Memory B cell (primary cell): ENCODE results near the gene ARPC1B.
"Not testable (repeated sequence)": the region's sequence is repeated elsewhere in the genome, so short reads cannot be mapped to it uniquely, and the experiment has no call there.

ENCODE experiments used
- ATAC-seq: fragments of 150-1000 bp; cut with Tn5 transposase; 2 replicates; pipeline ENCODE4 v1.10.0; 2021; ENCODE audit warnings: low read depth, mild to moderate bottlenecking, moderate library complexity
- DNase-seq, 2 donors: peaks; one replicate each; pipeline ENCODE4 v3.0.0; 2022; ENCODE audit warnings: low spot score in 2 of 2
- H3K27ac Mint-ChIP-seq: one replicate; pipeline ENCODE4 v1.8.0; 2022; ENCODE audit warnings: mild to moderate bottlenecking, moderate library complexity, mixed read lengths
- H3K27me3 Mint-ChIP-seq: one replicate; pipeline ENCODE4 v1.8.0; 2022; ENCODE audit warnings: mixed read lengths
- H3K36me3 Mint-ChIP-seq: one replicate; pipeline ENCODE4 v1.8.0; 2022; ENCODE audit warnings: mild to moderate bottlenecking, mixed read lengths
- H3K4me1 Mint-ChIP-seq: one replicate; pipeline ENCODE4 v1.8.0; 2022; ENCODE audit warnings: mixed read lengths
- H3K4me3 Mint-ChIP-seq: one replicate; pipeline ENCODE4 v1.8.0; 2022; ENCODE audit warnings: mild to moderate bottlenecking, moderate library complexity, mixed read lengths
- H3K9me3 Mint-ChIP-seq: one replicate; pipeline ENCODE4 v1.8.0; 2022; ENCODE audit warnings: mixed read lengths

The ARPC1B gene

DNA sequence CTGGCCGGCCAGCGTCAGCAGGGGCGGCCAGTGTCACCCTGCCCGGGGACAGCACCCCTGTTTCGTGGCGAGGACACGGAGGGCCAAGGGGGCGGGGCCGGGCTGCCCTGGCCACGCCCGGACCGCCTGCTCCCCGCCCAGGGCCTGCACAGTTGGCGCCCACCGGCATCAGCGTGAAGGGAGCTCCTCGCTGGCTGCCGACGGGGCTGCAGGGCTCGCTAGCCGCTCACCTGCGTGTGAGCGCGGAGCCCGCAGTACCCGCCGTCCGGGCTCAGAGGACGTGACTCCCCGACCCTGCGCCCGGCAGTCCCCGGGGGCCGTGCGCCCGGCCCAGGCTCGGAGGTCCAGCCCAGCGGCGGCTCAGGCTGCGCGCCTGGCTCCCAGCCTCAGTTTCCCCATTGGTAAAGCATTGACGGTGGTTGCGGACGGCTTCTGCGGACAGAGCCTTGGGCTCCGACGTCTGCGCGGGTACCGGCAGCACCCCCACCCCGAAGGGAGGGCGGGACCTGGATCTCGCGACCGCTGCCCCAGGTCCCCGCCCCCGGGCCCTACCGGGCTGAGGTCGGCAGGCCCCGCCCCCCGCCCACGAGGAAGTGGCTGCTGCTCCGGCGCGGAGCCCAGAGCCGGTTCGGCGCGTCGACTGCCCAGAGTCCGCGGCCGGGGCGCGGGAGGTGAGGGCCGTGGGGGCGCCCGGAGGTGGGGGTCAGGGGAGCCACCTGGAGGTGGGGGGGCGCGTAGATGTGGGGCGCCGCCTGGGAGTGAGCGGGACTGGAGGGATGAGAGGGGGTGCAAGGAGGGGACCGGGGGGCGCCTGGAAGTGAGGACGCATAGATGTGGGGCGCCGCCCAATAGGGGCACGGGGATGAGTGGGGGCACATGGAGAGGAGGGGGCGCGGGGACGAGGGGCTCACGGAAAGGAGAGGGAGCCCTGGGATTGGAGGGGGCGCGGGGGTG, at the start of gene ARPC1B:
Gene ARPC1B, plus strand, starts transcription at position 620 of the 954 bp plus-strand sequence. CDS start 10,985 bp downstream, outside the sequence.
- H3K27me3 Mint-ChIP-seq = no peaks in the 10 kb centered on the region
- peaks cover 1% of the 10 kb centered on the region for H3K9me3 Mint-ChIP-seq
- DNase-seq (peak; percentile 69 to 74), ATAC-seq (peak; percentile 73)
- H3K4me1 Mint-ChIP-seq = peaks cover 11% of the 10 kb centered on the region
- H3K27ac Mint-ChIP-seq = peak within 1 kb of the TSS; percentile 72
- peak within 1 kb of the TSS; percentile 86 for H3K4me3 Mint-ChIP-seq
- peaks cover 12% of the 10 kb centered on the region for H3K36me3 Mint-ChIP-seq

DNA sequence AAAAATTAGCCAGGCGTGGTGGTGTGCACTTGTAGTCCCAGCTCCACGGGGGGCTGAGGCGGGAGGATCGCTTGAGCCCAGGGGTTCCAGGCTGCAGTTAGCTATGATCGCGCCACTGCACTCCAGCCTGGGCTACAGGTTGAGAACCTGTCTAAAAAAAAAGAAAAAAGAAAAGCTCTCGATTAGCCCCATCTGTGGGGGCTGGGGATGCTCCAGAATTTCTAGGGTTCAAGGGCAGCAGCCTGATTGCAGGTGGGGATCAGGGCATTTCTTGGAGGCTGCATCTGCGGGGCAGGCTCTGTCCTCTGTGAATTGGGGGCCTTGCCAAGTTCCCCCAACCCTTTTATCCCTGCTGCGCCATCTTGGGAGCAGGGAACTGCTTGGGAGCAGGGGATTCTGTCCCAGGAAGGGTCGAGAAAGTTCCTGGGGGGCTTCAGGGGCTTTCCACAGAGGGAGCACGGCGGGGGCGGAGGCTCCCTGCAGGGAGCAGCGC, 49.5 kb upstream of the ARPC1B start:
- no peak for ATAC-seq
- no peaks in the 10 kb centered on the region for H3K9me3 Mint-ChIP-seq
- no peak for DNase-seq
- peak overlapping the region; percentile 87 for H3K4me3 Mint-ChIP-seq
- no peaks in the 10 kb centered on the region for H3K36me3 Mint-ChIP-seq
- peak overlapping the region; percentile 92 for H3K27ac Mint-ChIP-seq
- H3K27me3 Mint-ChIP-seq = no peaks in the 10 kb centered on the region
- H3K4me1 Mint-ChIP-seq = peaks cover 19% of the 10 kb centered on the region

DNA sequence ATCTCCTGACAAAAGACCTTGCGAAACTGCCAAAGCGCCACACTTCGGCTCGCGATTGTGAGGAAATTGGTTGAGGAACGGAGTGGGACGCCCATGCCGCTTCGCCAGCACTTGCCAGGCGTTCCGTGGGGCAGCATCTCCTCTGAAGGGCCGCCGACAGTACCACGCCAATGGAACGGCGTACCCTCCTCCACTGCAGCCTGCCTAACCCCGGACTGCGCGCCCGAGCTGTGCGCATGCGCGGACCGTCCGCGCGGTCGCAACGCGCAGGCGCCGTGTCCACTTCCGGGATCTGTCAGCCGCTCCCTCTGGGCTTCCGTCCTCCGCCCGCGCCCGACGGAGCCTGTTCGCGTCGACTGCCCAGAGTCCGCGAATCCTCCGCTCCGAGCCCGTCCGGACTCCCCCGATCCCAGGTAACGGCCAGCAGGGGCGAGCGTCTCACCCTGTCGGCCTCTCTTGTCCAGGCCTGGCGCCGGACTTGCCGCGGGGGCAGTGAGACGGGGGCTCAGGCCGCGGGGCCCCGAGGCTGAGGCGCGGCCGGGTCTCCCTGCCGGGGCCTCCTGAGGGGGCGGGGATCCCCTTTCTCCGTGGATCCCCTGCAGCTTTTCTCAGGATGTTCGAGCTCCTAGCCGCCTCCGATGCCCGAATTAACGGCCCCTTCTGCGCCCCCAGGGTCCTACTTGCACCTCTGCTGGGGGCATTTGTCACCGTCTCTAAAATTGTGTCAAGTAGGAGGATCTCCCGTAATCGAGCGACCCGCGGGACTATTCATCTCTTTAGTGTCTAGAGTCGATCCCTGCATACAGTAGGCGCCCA, 48.7 kb upstream of the ARPC1B start, which contains the start of gene ARPC1A:
Gene ARPC1A, plus strand, starts transcription at position 307 of the 816 bp plus-strand sequence. CDS start 7,456 bp downstream, outside the sequence.
- Mint-ChIP-seq H3K4me1 (peaks cover 26% of the 10 kb centered on the region), H3K27ac (peak within 1 kb of the TSS; percentile 92), H3K36me3 (no peaks in the 10 kb centered on the region), H3K9me3 (no peaks in the 10 kb centered on the region), H3K4me3 (peak within 1 kb of the TSS; percentile 87), H3K27me3 (no peaks in the 10 kb centered on the region)
- peak; percentile 91 for DNase-seq
- ATAC-seq = peak; percentile 94

- peak overlapping the region; percentile 92 for H3K27ac Mint-ChIP-seq
- peak overlapping the region; percentile 87 for H3K4me3 Mint-ChIP-seq
- no peaks in the 10 kb centered on the region for H3K9me3 Mint-ChIP-seq
- no peaks in the 10 kb centered on the region for H3K27me3 Mint-ChIP-seq
- H3K36me3 Mint-ChIP-seq = no peaks in the 10 kb centered on the region
- ATAC-seq (no peak), DNase-seq (no peak)
- peaks cover 31% of the 10 kb centered on the region for H3K4me1 Mint-ChIP-seq
Measured at GRCh38 chr7:99326408-99326782, 48.1 kb upstream of the ARPC1B start.

- ATAC-seq, H3K36me3 Mint-ChIP-seq, H3K27me3 Mint-ChIP-seq, DNase-seq, H3K9me3 Mint-ChIP-seq, H3K4me3 Mint-ChIP-seq: not testable (repeated sequence)
- H3K4me1 Mint-ChIP-seq = peaks cover 30% of the 10 kb centered on the region
- peak overlapping the region; percentile 68 for H3K27ac Mint-ChIP-seq
Measured at GRCh38 chr7:99330314-99330961, 44.1 kb upstream of the ARPC1B start.

DNA sequence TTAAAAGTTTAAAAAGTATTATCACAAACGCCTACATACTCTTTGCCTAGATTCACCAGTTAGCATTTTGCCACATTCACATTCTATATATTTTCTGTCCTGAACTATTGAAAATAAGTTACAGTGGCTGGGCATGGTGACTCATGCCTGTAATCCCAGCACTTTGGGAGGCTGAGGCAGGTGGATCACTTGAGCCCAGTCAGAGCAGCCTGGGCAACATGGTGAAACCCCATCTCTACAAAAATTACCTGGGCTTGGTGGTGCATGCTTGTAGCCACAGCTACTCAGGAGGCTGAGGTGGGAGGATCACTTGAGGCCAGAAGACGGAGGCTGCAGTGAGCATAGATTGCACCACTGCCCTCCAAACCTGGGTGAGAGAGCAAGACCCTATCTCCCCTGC, 43.5 kb upstream of the ARPC1B start:
- Mint-ChIP-seq H3K27me3 (no peaks in the 10 kb centered on the region), H3K36me3 (peaks cover 5% of the 10 kb centered on the region), H3K4me1 (peaks cover 30% of the 10 kb centered on the region), H3K27ac (no peak overlapping the region), H3K4me3 (no peak overlapping the region), H3K9me3 (no peaks in the 10 kb centered on the region)
- DNase-seq = no peak
- no peak for ATAC-seq

DNA sequence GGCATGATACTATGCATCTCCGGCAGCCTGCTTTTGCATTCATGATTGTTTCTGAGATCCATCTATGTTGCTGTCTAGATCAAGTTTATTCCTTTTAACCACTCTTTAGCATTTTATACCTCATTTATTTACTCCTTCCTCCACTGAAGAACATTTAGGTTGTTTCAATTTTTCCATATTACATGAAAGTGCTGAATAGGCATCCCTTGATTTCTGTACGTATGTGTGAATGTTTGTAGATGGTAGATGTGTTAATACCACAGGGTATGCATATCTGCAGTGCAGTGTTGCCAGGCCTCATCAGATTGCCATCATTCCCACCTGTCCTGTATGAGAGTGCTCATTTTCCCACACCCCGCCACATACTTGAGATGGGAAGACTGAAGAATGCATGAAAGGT, 34.9 kb upstream of the ARPC1B start:
- ATAC-seq (no peak), DNase-seq (no peak)
- Mint-ChIP-seq H3K36me3 (peaks cover 24% of the 10 kb centered on the region), H3K9me3 (no peaks in the 10 kb centered on the region), H3K27me3 (no peaks in the 10 kb centered on the region), H3K4me1 (no peaks in the 10 kb centered on the region), H3K27ac (peak overlapping the region; percentile 7), H3K4me3 (no peak overlapping the region)

DNA sequence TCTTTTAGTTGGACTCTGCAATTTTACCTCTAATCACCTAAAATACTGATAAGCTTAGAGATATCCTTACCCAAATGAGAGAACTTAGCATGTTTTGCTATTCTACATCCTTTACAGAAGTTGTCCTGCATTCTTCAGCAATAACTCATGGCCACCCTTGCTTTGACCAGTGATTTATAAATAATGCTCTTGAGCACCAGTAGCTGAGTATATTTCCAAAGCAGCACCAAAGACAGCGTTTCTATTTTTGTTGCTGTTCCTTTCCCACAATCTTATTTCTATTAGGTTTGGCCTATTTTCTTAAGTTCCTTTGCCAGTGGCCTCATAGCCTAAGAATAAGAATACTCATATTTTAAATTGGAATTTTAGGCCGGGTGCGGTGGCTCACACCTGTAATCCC, 33.9 kb upstream of the ARPC1B start:
- Mint-ChIP-seq H3K36me3 (peaks cover 22% of the 10 kb centered on the region), H3K4me1 (no peaks in the 10 kb centered on the region), H3K27me3 (no peaks in the 10 kb centered on the region), H3K4me3 (no peak overlapping the region), H3K27ac (no peak overlapping the region), H3K9me3 (no peaks in the 10 kb centered on the region)
- no peak for ATAC-seq
- no peak for DNase-seq

GRCh38 chr7:99344061-99344647, 30.4 kb upstream of the ARPC1B start:
- ATAC-seq (no peak), DNase-seq (no peak)
- no peaks in the 10 kb centered on the region for H3K27me3 Mint-ChIP-seq
- H3K36me3 Mint-ChIP-seq = peaks cover 18% of the 10 kb centered on the region
- H3K27ac Mint-ChIP-seq = no peak overlapping the region
- H3K9me3 Mint-ChIP-seq = no peaks in the 10 kb centered on the region
- no peak overlapping the region for H3K4me3 Mint-ChIP-seq
- H3K4me1 Mint-ChIP-seq = no peaks in the 10 kb centered on the region

DNA sequence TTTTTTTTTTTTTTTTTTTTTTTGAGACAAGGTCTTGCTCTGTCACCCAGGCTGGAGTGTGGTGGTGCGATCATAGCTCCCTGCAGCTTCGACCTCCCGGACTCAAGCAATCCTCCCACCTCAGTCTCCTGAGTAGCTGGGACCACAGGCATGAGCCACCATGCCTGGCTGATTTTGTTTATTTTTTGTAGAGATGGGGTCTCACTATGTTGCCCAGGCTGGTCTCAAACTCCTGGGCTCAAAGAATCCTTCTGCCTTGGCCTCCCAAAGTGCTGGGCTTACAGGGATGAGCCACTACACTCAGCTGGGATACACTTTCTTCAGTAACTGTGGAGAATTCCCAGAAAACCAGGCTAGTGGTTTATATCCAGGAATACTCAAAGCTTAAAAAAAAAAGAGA, 23.9 kb upstream of the ARPC1B start:
- not testable (repeated sequence) for ATAC-seq, DNase-seq, H3K4me3 Mint-ChIP-seq, H3K9me3 Mint-ChIP-seq, H3K4me1 Mint-ChIP-seq, H3K36me3 Mint-ChIP-seq, H3K27me3 Mint-ChIP-seq, H3K27ac Mint-ChIP-seq

DNA sequence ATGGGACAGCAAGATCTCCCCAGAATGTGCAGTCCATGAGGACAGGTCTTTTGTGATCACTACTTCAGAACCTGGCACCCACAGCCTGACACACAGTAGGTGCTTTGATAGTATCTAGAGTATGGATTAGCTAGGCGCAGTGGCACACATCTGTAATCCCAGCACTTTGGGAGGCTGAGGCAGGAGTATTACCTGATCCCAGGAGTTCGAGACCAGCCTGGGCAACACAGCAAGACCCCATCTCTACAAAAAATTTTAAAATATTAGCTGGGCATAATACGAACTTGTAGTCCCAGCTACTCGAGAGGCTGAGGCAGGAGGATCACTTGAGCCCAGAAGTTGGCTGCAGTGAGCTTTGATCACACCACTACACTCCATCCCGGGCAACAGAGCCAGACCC, 22.3 kb upstream of the ARPC1B start:
- Mint-ChIP-seq H3K4me3 (no peak overlapping the region), H3K27me3 (no peaks in the 10 kb centered on the region), H3K27ac (no peak overlapping the region), H3K9me3 (no peaks in the 10 kb centered on the region), H3K36me3 (peaks cover 10% of the 10 kb centered on the region), H3K4me1 (no peaks in the 10 kb centered on the region)
- ATAC-seq (no peak), DNase-seq (no peak)

GRCh38 chr7:99355098-99355497, 19.4 kb upstream of the ARPC1B start:
- no peaks in the 10 kb centered on the region for H3K4me1 Mint-ChIP-seq
- no peak overlapping the region for H3K4me3 Mint-ChIP-seq
- H3K27me3 Mint-ChIP-seq = no peaks in the 10 kb centered on the region
- no peaks in the 10 kb centered on the region for H3K9me3 Mint-ChIP-seq
- H3K36me3 Mint-ChIP-seq = peaks cover 19% of the 10 kb centered on the region
- H3K27ac Mint-ChIP-seq = no peak overlapping the region
- ATAC-seq (no peak), DNase-seq (no peak)

- H3K27ac Mint-ChIP-seq = peak overlapping the region; percentile 19
- DNase-seq = no peak
- H3K36me3 Mint-ChIP-seq = peaks cover 21% of the 10 kb centered on the region
- no peak overlapping the region for H3K4me3 Mint-ChIP-seq
- H3K27me3 Mint-ChIP-seq = no peaks in the 10 kb centered on the region
- H3K9me3 Mint-ChIP-seq = no peaks in the 10 kb centered on the region
- ATAC-seq = no peak
- H3K4me1 Mint-ChIP-seq = no peaks in the 10 kb centered on the region
Measured at GRCh38 chr7:99357701-99358490, 16.6 kb upstream of the ARPC1B start.
